ENCODE data around the gene SMPX. TPM values are rescaled to one million over a fixed set of nuclear protein-coding genes. Genes with fewer than 3 reads are reported as not detected.

SMPX gene
- total and polyA plus RNA-seq, 7 donors: 0.89 to 111 (median 25.5) TPM; not detected in 1

GRCh38 chrX:21699136-21699535 is 58.8 kb downstream of the SMPX start:
- no peaks in the 10 kb centered on the region for H3K27me3 ChIP-seq
- H3K9me3 ChIP-seq: no peaks in the 10 kb centered on the region
- H3K27ac ChIP-seq: no peak overlapping the region
- TF ChIP-seq EP300 (IDR thresholded peaks at IDR 0.05) (no peak), CTCF (IDR thresholded peaks at IDR 0.05) (no peak), POLR2A (IDR thresholded peaks at IDR 0.05) (no peak), POLR2AphosphoS5 (IDR thresholded peaks at IDR 0.05) (no peak)
- 58 to 81% methylated on average over 3 of the region's 3 CpGs for WGBS, 2 donors
- H3K4me1 ChIP-seq: no peaks in the 10 kb centered on the region
- no peak overlapping the region for H3K4me3 ChIP-seq
- H3K36me3 ChIP-seq: no peaks in the 10 kb centered on the region
- intact Hi-C loops (cut with DNase I): no loop called here
- DNase-seq: no peak

GRCh38 chrX:21698272-21698671 is 59.6 kb downstream of the SMPX start:
- H3K4me1 ChIP-seq: no peaks in the 10 kb centered on the region
- intact Hi-C loops (cut with DNase I): no loop called here
- H3K27me3 ChIP-seq: no peaks in the 10 kb centered on the region
- DNase-seq: no peak
- TF ChIP-seq POLR2A (IDR thresholded peaks at IDR 0.05) (no peak), CTCF (IDR thresholded peaks at IDR 0.05) (no peak), EP300 (IDR thresholded peaks at IDR 0.05) (no peak), POLR2AphosphoS5 (IDR thresholded peaks at IDR 0.05) (no peak)
- H3K9me3 ChIP-seq: no peaks in the 10 kb centered on the region
- no peak overlapping the region for H3K4me3 ChIP-seq
- no peak overlapping the region for H3K27ac ChIP-seq
- 76 to 93% methylated on average over 4 of the region's 4 CpGs for WGBS, 2 donors
- H3K36me3 ChIP-seq: no peaks in the 10 kb centered on the region

GRCh38 chrX:21691512-21692018 is 66.4 kb downstream of the SMPX start:
- WGBS, 2 donors: 88 to 94% methylated on average over 3 of the region's 3 CpGs
- Histone ChIP-seq H3K27me3 (no peaks in the 10 kb centered on the region), H3K4me1 (no peaks in the 10 kb centered on the region), H3K4me3 (no peak overlapping the region), H3K36me3 (no peaks in the 10 kb centered on the region), H3K27ac (no peak overlapping the region), H3K9me3 (no peaks in the 10 kb centered on the region)
- TF ChIP-seq POLR2A (IDR thresholded peaks at IDR 0.05): no peak
- no peak for TF ChIP-seq EP300 (IDR thresholded peaks at IDR 0.05)
- no peak for TF ChIP-seq CTCF (IDR thresholded peaks at IDR 0.05)
- TF ChIP-seq POLR2AphosphoS5 (IDR thresholded peaks at IDR 0.05): no peak
- no peak for DNase-seq
- intact Hi-C loops (cut with DNase I): no loop called here

- TF ChIP-seq EP300 (IDR thresholded peaks at IDR 0.05): no peak
- no peak for TF ChIP-seq POLR2A (IDR thresholded peaks at IDR 0.05)
- no peak for TF ChIP-seq POLR2AphosphoS5 (IDR thresholded peaks at IDR 0.05)
- TF ChIP-seq CTCF (IDR thresholded peaks at IDR 0.05): no peak
Measured at GRCh38 chrX:21683941-21684340, 74.0 kb downstream of the SMPX start.

GRCh38 chrX:21678048-21678612 is 79.8 kb downstream of the SMPX start:
- H3K9me3 ChIP-seq: no peaks in the 10 kb centered on the region

More at GRCh38 chrX:21683941-21684340, 74.0 kb downstream of the SMPX start:
- no peaks in the 10 kb centered on the region for H3K27me3 ChIP-seq
- no peaks in the 10 kb centered on the region for H3K4me1 ChIP-seq
- no peaks in the 10 kb centered on the region for H3K36me3 ChIP-seq
- no peaks in the 10 kb centered on the region for H3K9me3 ChIP-seq
- H3K4me3 ChIP-seq: no peak overlapping the region
- intact Hi-C loops (cut with DNase I): no loop called here
- no peak for DNase-seq
- WGBS, 2 donors: 69 to 88% methylated on average over 1 of the region's 1 CpG
- H3K27ac ChIP-seq: no peak overlapping the region

More at GRCh38 chrX:21678048-21678612, 79.8 kb downstream of the SMPX start:
- TF ChIP-seq POLR2AphosphoS5 (IDR thresholded peaks at IDR 0.05): no peak
- no peak for TF ChIP-seq EP300 (IDR thresholded peaks at IDR 0.05)
- TF ChIP-seq CTCF (IDR thresholded peaks at IDR 0.05): no peak
- no peak for TF ChIP-seq POLR2A (IDR thresholded peaks at IDR 0.05)
- 51 to 73% methylated on average over 4 of the region's 4 CpGs for WGBS, 2 donors
- no peak overlapping the region for H3K27ac ChIP-seq
- no peaks in the 10 kb centered on the region for H3K27me3 ChIP-seq
- no peaks in the 10 kb centered on the region for H3K4me1 ChIP-seq
- intact Hi-C loops (cut with DNase I): no loop called here
- DNase-seq: no peak
- no peaks in the 10 kb centered on the region for H3K36me3 ChIP-seq
- H3K4me3 ChIP-seq: no peak overlapping the region

Data from sigmoid colon (tissue), 7 donors.